Left ventricle myocardium superior (tissue), 1 donor: Measurements from ENCODE around the gene ZNF467. TPM values are rescaled to one million over a fixed set of nuclear protein-coding genes. Genes with fewer than 3 reads are reported as not detected.

Experiments
- ATAC-seq: fragments of 200-7000 bp; cut with Tn5 transposase; one replicate; pipeline ENCODE4 v1.9.1; 2020; ENCODE audit warnings: mild to moderate bottlenecking, moderate library complexity
- DNase-seq: peaks from one replicate; pipeline ENCODE4 v3.0.0-alpha.2; 2020
- intact Hi-C: fragments of 100-400 bp; cut with micrococcal nuclease; formaldehyde crosslinking; loops from one replicate; pipeline ENCODE4 v1.11.0; 2022
- total RNA-seq: library from RNA; stranded (reverse); fragmentation: NEBNext Ultra II Directional; extraction: Animal tissue kit (Norgen Biotek cat#: 25700); gene quantifications from one replicate; pipeline ENCODE4 v1.2.1, GENCODE V29; 2021
- donor health status: DM: no; HTN: yes; CAD: no; lungs with severe emphysema.

The ZNF467 gene
- total RNA-seq, 1 donor from 2014 or later: 7.8 TPM

- DNase-seq (no peak), ATAC-seq (no peak)
- intact Hi-C loops: no loop called here
Observed at GRCh38 chr7:149760538-149760937, 12.8 kb downstream of the ZNF467 start.

GRCh38 chr7:149759093-149759860 is 14.1 kb downstream of the ZNF467 start:
- DNase-seq: no peak
- intact Hi-C loops: no loop called here
- no peak for ATAC-seq

- intact Hi-C loops: no loop called here
- DNase-seq (peak; percentile 59), ATAC-seq (peak; percentile 64)
Observed at GRCh38 chr7:149753375-149754233, 19.8 kb downstream of the ZNF467 start.

- ATAC-seq (peak; percentile 11), DNase-seq (no peak)
- intact Hi-C loops: no loop called here
Observed at GRCh38 chr7:149752646-149753045, 20.7 kb downstream of the ZNF467 start.

- no peak for DNase-seq
- intact Hi-C loops: no loop called here
- ATAC-seq: peak; percentile 35
Observed at GRCh38 chr7:149751043-149751775, 22.2 kb downstream of the ZNF467 start.

- no peak for ATAC-seq
- DNase-seq: no peak
- intact Hi-C loops: no loop called here
Observed at GRCh38 chr7:149750122-149750845, 23.1 kb downstream of the ZNF467 start.

GRCh38 chr7:149748076-149748874 is 25.1 kb downstream of the ZNF467 start:
- ATAC-seq (peak; percentile 22), DNase-seq (no peak)
- intact Hi-C loops: no loop called here

GRCh38 chr7:149743476-149744255 is 29.7 kb downstream of the ZNF467 start:
- ATAC-seq: no peak
- no peak for DNase-seq
- intact Hi-C loops: loop anchor here (5.0 kb wide), 1 partner anchor 71 kb away; no protein-coding TSS in a partner anchor

GRCh38 chr7:149742075-149742701 is 31.2 kb downstream of the ZNF467 start:
- ATAC-seq: peak; percentile 86
- DNase-seq: peak; percentile 76
- intact Hi-C loops: loop anchor here (5.0 kb wide), 1 partner anchor 70 kb away; no protein-coding TSS in a partner anchor

- intact Hi-C loops: loop anchor here (5.0 kb wide), 1 partner anchor 69 kb away; no protein-coding TSS in a partner anchor
- peak; percentile 53 for DNase-seq
- ATAC-seq: peak; percentile 81
Observed at GRCh38 chr7:149741629-149742028, 31.8 kb downstream of the ZNF467 start.

- ATAC-seq (no peak), DNase-seq (no peak)
- intact Hi-C loops: no loop called here
Observed at GRCh38 chr7:149736478-149737360, 36.7 kb downstream of the ZNF467 start.

- peak; percentile 13 for ATAC-seq
- intact Hi-C loops: no loop called here
Observed at GRCh38 chr7:149735779-149736477, 37.5 kb downstream of the ZNF467 start.

GRCh38 chr7:149735181-149735602 is 38.2 kb downstream of the ZNF467 start:
- DNase-seq (no peak), ATAC-seq (peak; percentile 10)
- intact Hi-C loops: no loop called here

More at GRCh38 chr7:149735779-149736477, 37.5 kb downstream of the ZNF467 start:
- no peak for DNase-seq

GRCh38 chr7:149734791-149735075 is 38.7 kb downstream of the ZNF467 start:
- DNase-seq (no peak), ATAC-seq (no peak)
- intact Hi-C loops: no loop called here
